HepG2 (cell line): Measurements from ENCODE around the gene MIEF1. TPM values are rescaled to one million over a fixed set of nuclear protein-coding genes. Genes with fewer than 3 reads are reported as not detected.

Experiments used
- ARNT2 ChIP-seq: sonication (generic); formaldehyde crosslinking; IDR thresholded peaks from 2 replicates; pipeline ENCODE4 v1.8.0; 2022; ENCODE audit warnings: mild to moderate bottlenecking, low read depth, missing genetic modification reagents, moderate library complexity
- ARNTL ChIP-seq: sonication (generic); formaldehyde crosslinking; IDR thresholded peaks from 2 replicates; pipeline ENCODE4 v1.4.0; 2020; ENCODE audit warnings: mild to moderate bottlenecking, missing genetic modification reagents
- CC2D1A ChIP-seq: sonication (generic); formaldehyde crosslinking; IDR thresholded peaks from 2 replicates; pipeline ENCODE4 v1.8.1; 2023; ENCODE audit warnings: mild to moderate bottlenecking, missing genetic modification reagents
- CSRNP1 ChIP-seq: sonication (generic); formaldehyde crosslinking; IDR thresholded peaks from 2 replicates; pipeline ENCODE4 v1.8.1; 2023; ENCODE audit warnings: mild to moderate bottlenecking, missing genetic modification reagents
- DR1 ChIP-seq: sonication (generic); formaldehyde crosslinking; IDR thresholded peaks from 2 replicates; pipeline ENCODE4 v1.8.0; 2021; ENCODE audit warnings: mild to moderate bottlenecking, missing genetic modification reagents, inconsistent platforms
- E2F5 ChIP-seq: sonication (generic); formaldehyde crosslinking; conservative IDR thresholded peaks from 2 replicates; pipeline ENCODE4 v1.4.0; 2020; ENCODE audit warnings: missing genetic modification reagents
- GMEB2 ChIP-seq: IDR thresholded peaks from 2 replicates; pipeline ENCODE4 v1.6.1; 2016; ENCODE audit warnings: missing biosample characterization, missing genetic modification reagents, low read depth
- HNRNPK ChIP-seq: fragments of 200-400 bp; formaldehyde crosslinking; IDR thresholded peaks from 2 replicates; pipeline ENCODE4 v1.6.1; 2018; ENCODE audit warnings: low read length, low read depth, moderate library complexity, mild to moderate bottlenecking; ENCODE audit not compliant: poor library complexity, severe bottlenecking
- KMT2B ChIP-seq: IDR thresholded peaks from 2 replicates; pipeline ENCODE4 v1.6.1; 2016; ENCODE audit warnings: missing genetic modification reagents, missing compliant biosample characterization
- MTF1 ChIP-seq: sonication (generic); formaldehyde crosslinking; IDR thresholded peaks from 2 replicates; pipeline ENCODE4 v1.5.0; 2020; ENCODE audit warnings: missing genetic modification reagents
- NFYB ChIP-seq: sonication (generic); formaldehyde crosslinking; IDR thresholded peaks from 2 replicates; pipeline ENCODE4 v1.4.0; 2020; ENCODE audit warnings: missing genetic modification reagents
- NR3C1 ChIP-seq: sonication (generic); formaldehyde crosslinking; IDR thresholded peaks from 2 replicates; pipeline ENCODE4 v1.4.0; 2020; ENCODE audit warnings: missing genetic modification reagents
- RBAK ChIP-seq: sonication (generic); formaldehyde crosslinking; IDR thresholded peaks from 2 replicates; pipeline ENCODE4 v1.5.1; 2020; ENCODE audit warnings: mild to moderate bottlenecking, missing genetic modification reagents
- ZFX ChIP-seq: sonication (generic); formaldehyde crosslinking; IDR thresholded peaks from 2 replicates; pipeline ENCODE4 v1.4.0; 2020; ENCODE audit warnings: mild to moderate bottlenecking, low read depth, missing genetic modification reagents, moderate library complexity
- ZNF276 ChIP-seq: sonication (generic); formaldehyde crosslinking; IDR thresholded peaks from 2 replicates; pipeline ENCODE4 v1.4.0; 2020; ENCODE audit warnings: mild to moderate bottlenecking, low read depth, missing genetic modification reagents
- ZNF44 ChIP-seq: sonication (generic); formaldehyde crosslinking; IDR thresholded peaks from 2 replicates; pipeline ENCODE4 v1.5.1; 2020; ENCODE audit warnings: mild to moderate bottlenecking, missing genetic modification reagents
- ZNF589 ChIP-seq: sonication (generic); formaldehyde crosslinking; conservative IDR thresholded peaks from 2 replicates; pipeline ENCODE4 v1.8.0; 2022; ENCODE audit warnings: mild to moderate bottlenecking, moderate library complexity, missing genetic modification reagents
- ZNF7 ChIP-seq: IDR thresholded peaks from 2 replicates; pipeline ENCODE4 v1.6.1; 2016; ENCODE audit warnings: missing biosample characterization, missing genetic modification reagents
- ZNF710 ChIP-seq: sonication (generic); formaldehyde crosslinking; IDR thresholded peaks from 2 replicates; pipeline ENCODE4 v1.5.0; 2020; ENCODE audit warnings: mild to moderate bottlenecking, missing genetic modification reagents, borderline replicate concordance
- ZNF713 ChIP-seq: sonication (generic); formaldehyde crosslinking; IDR thresholded peaks from 2 replicates; pipeline ENCODE4 v1.4.0; 2020; ENCODE audit warnings: mild to moderate bottlenecking, missing genetic modification reagents
- ZSCAN29 ChIP-seq: sonication (generic); formaldehyde crosslinking; conservative IDR thresholded peaks from 2 replicates; pipeline ENCODE4 v1.4.0; 2020; ENCODE audit warnings: mild to moderate bottlenecking, missing genetic modification reagents
- polyA plus RNA-seq, 8 experiments: library from polyadenylated mRNA; depleted of rRNA in 3 of 8; stranded (reverse) in 7 of 8; unstranded in 1 of 8; fragments of >200 nt; fragmentation: Illumina TruSeq in 4 of 8; extraction: Trizol in 4 of 8; gene quantifications; 2 replicates each; pipeline versions ENCODE4 v1.2.1 to v1.2.3, GENCODE V29; 2011 to 2016; ENCODE audit warnings: low read depth in 4 of 8, missing spikeins in 1 of 8, mixed read lengths in 1 of 8; ENCODE audit not compliant: insufficient read depth in 1 of 8
- total RNA-seq, 5 experiments: library from RNA; depleted of rRNA; stranded (reverse); fragments of >200 nt; fragmentation: Illumina TruSeq; extraction: Trizol; gene quantifications; 2 replicates each; pipeline ENCODE4 v1.2.3, GENCODE V29; 2016; ENCODE audit warnings: low read depth in 1 of 5

MIEF1 gene
- total and polyA plus RNA-seq, 2 of the 13 experiments (the other 11 are each of a cell fraction or from before 2014, with no cell fraction given) = 21.7 to 34.8 TPM

GRCh38 chr22:39532215-39533073 is 30.4 kb downstream of the MIEF1 start, which contains the start of gene RPS19BP1 (continued):
- TF ChIP-seq ZNF713 (CRISPR knock-in tag) (no peak), CC2D1A (CRISPR knock-in tag) (no peak), NR3C1 (CRISPR knock-in tag) (no peak), ZSCAN29 (CRISPR knock-in tag) (0 out of 2 replicates have a peak, but pooled peaks have one; percentile 70), HNRNPK (no peak), E2F5 (CRISPR knock-in tag) (no peak), ZNF276 (CRISPR knock-in tag) (peak; percentile 87; the same call in 1 of the 2 replicates), CSRNP1 (CRISPR knock-in tag) (no peak; the same call in none of the 2 replicates), ARNT2 (CRISPR knock-in tag) (peak; percentile 14; the same call in 1 of the 2 replicates), KMT2B (CRISPR knock-in tag) (0 out of 2 replicates have a peak, but pooled peaks have one; percentile 31), GMEB2 (no peak), DR1 (peak; percentile 57; the same call in 1 of the 2 replicates), ARNTL (CRISPR knock-in tag) (peak; percentile 71; the same call in 1 of the 2 replicates), NFYB (peak; percentile 83), ZFX (CRISPR knock-in tag) (peak; percentile 89), ZNF589 (CRISPR knock-in tag) (peak; percentile 36; the same call in 1 of the 2 replicates), ZNF7 (no peak), ZNF44 (CRISPR knock-in tag) (no peak), ZNF710 (CRISPR knock-in tag) (peak; percentile 77; the same call in 1 of the 2 replicates), MTF1 (CRISPR knock-in tag) (no peak), RBAK (CRISPR knock-in tag) (no peak)
